SH-SY5Y (cell line): Measurements from ENCODE around the gene DENND2C.

ENCODE experiments used
- GATA2 ChIP-seq: IDR thresholded peaks from 2 replicates; pipeline ENCODE4 v1.6.1; 2011; ENCODE audit warnings: mild to moderate bottlenecking, low read depth, low read length
- GATA3 ChIP-seq: IDR thresholded peaks from 2 replicates; pipeline ENCODE4 v1.6.1; 2011; ENCODE audit warnings: low read depth, mild to moderate bottlenecking, low read length, moderate library complexity

GRCh38 chr1:114692947-114693346 is 23.1 kb upstream of the DENND2C start:
- TF ChIP-seq GATA3: no peak
- no peak for TF ChIP-seq GATA2
